Astrocyte (in vitro differentiated cells and primary cell): Measurements from ENCODE around the gene KCNH6. TPM values are rescaled to one million over a fixed set of nuclear protein-coding genes. Genes with fewer than 3 reads are reported as not detected.

Experiments used
- DNase-seq: peaks from one replicate; pipeline ENCODE4 v3.0.0-alpha.2; 2010; ENCODE audit warnings: low read depth
- FAIRE-seq: peaks from 2 replicates; lab custom pipeline; 2011; peaks lifted over from hg19 to GRCh38; lab: Jason Lieb, UNC
- H2AFZ ChIP-seq: 2 replicates; pipeline ENCODE4 v1.6.0; 2012; ENCODE audit warnings: low read depth, low read length, inconsistent platforms
- H3K27ac ChIP-seq: 2 replicates; pipeline ENCODE4 v1.5.1; 2011; ENCODE audit warnings: low read depth, low read length, inconsistent platforms
- H3K27me3 ChIP-seq: 2 replicates; pipeline ENCODE4 v1.6.0; 2011; ENCODE audit warnings: low read length, inconsistent platforms; ENCODE audit not compliant: insufficient read depth
- H3K36me3 ChIP-seq: 2 replicates; pipeline ENCODE4 v1.5.1; 2011; ENCODE audit warnings: low read length, inconsistent platforms; ENCODE audit not compliant: insufficient read depth
- H3K4me1 ChIP-seq: 2 replicates; pipeline ENCODE4 v1.5.1; 2011; ENCODE audit warnings: low read length, inconsistent platforms; ENCODE audit not compliant: insufficient read depth
- H3K4me2 ChIP-seq: 2 replicates; pipeline ENCODE4 v1.6.0; 2012; ENCODE audit warnings: low read length, inconsistent platforms
- H3K4me3 ChIP-seq: 2 replicates; pipeline ENCODE4 v1.5.1; 2011; ENCODE audit warnings: low read depth, mild to moderate bottlenecking, low read length, inconsistent platforms; ENCODE audit not compliant: insufficient read depth
- H3K79me2 ChIP-seq: 2 replicates; pipeline ENCODE4 v1.6.0; 2012; ENCODE audit warnings: mild to moderate bottlenecking, low read length, inconsistent platforms; ENCODE audit not compliant: insufficient read depth
- H3K9ac ChIP-seq: 2 replicates; pipeline ENCODE4 v1.6.0; 2012; ENCODE audit warnings: mild to moderate bottlenecking, low read length, inconsistent platforms
- H3K9me3 ChIP-seq: 2 replicates; pipeline ENCODE4 v1.5.1; 2012; ENCODE audit warnings: low read depth, mild to moderate bottlenecking, low read length, inconsistent platforms; ENCODE audit not compliant: insufficient read depth
- H4K20me1 ChIP-seq: 2 replicates; pipeline ENCODE4 v1.6.0; 2012; ENCODE audit warnings: low read length, inconsistent platforms; ENCODE audit not compliant: insufficient read depth
- H3K27ac Mint-ChIP-seq: one replicate; pipeline ENCODE4 v1.8.0; 2021; ENCODE audit warnings: mild to moderate bottlenecking, mixed read lengths; ENCODE audit not compliant: unreplicated experiment
- H3K27me3 Mint-ChIP-seq: one replicate; pipeline ENCODE4 v1.8.0; 2021; ENCODE audit warnings: low read depth, mixed read lengths; ENCODE audit not compliant: unreplicated experiment
- H3K36me3 Mint-ChIP-seq: one replicate; pipeline ENCODE4 v1.8.0; 2021; ENCODE audit warnings: low read depth, mixed read lengths; ENCODE audit not compliant: unreplicated experiment
- H3K4me1 Mint-ChIP-seq: one replicate; pipeline ENCODE4 v1.8.0; 2021; ENCODE audit warnings: low read depth, mixed read lengths; ENCODE audit not compliant: unreplicated experiment
- H3K4me3 Mint-ChIP-seq: one replicate; pipeline ENCODE4 v1.8.0; 2021; ENCODE audit warnings: mild to moderate bottlenecking, moderate library complexity, mixed read lengths; ENCODE audit not compliant: unreplicated experiment
- H3K9me3 Mint-ChIP-seq: one replicate; pipeline ENCODE4 v1.8.0; 2021; ENCODE audit warnings: mild to moderate bottlenecking, mixed read lengths; ENCODE audit not compliant: unreplicated experiment
- CTCF ChIP-seq: IDR thresholded peaks from 2 replicates; pipeline ENCODE4 v1.5.1; 2011; ENCODE audit warnings: low read depth, mild to moderate bottlenecking, inconsistent platforms, low read length, moderate library complexity; ENCODE audit not compliant: insufficient read depth
- EZH2 ChIP-seq: IDR thresholded peaks from 2 replicates; pipeline ENCODE4 v1.6.1; 2012; ENCODE audit warnings: mild to moderate bottlenecking, low read length, inconsistent platforms; ENCODE audit not compliant: insufficient read depth
- total RNA-seq: library from RNA; stranded (reverse); gene quantifications from 2 replicates; pipeline ENCODE4 v1.2.1, GENCODE V29; 2021

KCNH6 gene
- total RNA-seq, 1 donor from 2014 or later: not detected

- Histone ChIP-seq H4K20me1 (no peaks in the 10 kb centered on the region), H3K9me3 (no peaks in the 10 kb centered on the region), H3K4me2 (no peak overlapping the region), H3K4me3 (no peak overlapping the region), H3K9ac (no peak overlapping the region), H3K27ac (no peak overlapping the region), H3K36me3 (no peaks in the 10 kb centered on the region), H3K4me1 (no peaks in the 10 kb centered on the region), H2AFZ (no peak overlapping the region), H3K27me3 (peaks cover 14% of the 10 kb centered on the region), H3K79me2 (no peaks in the 10 kb centered on the region)
- TF ChIP-seq EZH2 (no peak), CTCF (no peak)
- no peak for FAIRE-seq
- H3K27ac Mint-ChIP-seq: no peak overlapping the region
- H3K9me3 Mint-ChIP-seq: no peaks in the 10 kb centered on the region
- peaks cover 50% of the 10 kb centered on the region for H3K27me3 Mint-ChIP-seq
- H3K36me3 Mint-ChIP-seq: peaks cover 6% of the 10 kb centered on the region
- H3K4me3 Mint-ChIP-seq: no peak overlapping the region
- H3K4me1 Mint-ChIP-seq: peaks cover 4% of the 10 kb centered on the region
- DNase-seq: no peak
These were observed 29.7 kb upstream of the KCNH6 start for GRCh38 chr17:63493411-63493810.

- TF ChIP-seq EZH2: no peak
- TF ChIP-seq CTCF: no peak
- H4K20me1 ChIP-seq: no peaks in the 10 kb centered on the region
- DNase-seq (no peak), FAIRE-seq (no peak)
- H3K4me1 ChIP-seq: no peaks in the 10 kb centered on the region
- Mint-ChIP-seq H3K36me3 (peaks cover 3% of the 10 kb centered on the region), H3K27ac (no peak overlapping the region), H3K9me3 (no peaks in the 10 kb centered on the region), H3K27me3 (peaks cover 44% of the 10 kb centered on the region), H3K4me1 (peaks cover 7% of the 10 kb centered on the region), H3K4me3 (no peak overlapping the region)
- H3K9me3 ChIP-seq: no peaks in the 10 kb centered on the region
- H3K4me3 ChIP-seq: no peak overlapping the region
- H3K36me3 ChIP-seq: no peaks in the 10 kb centered on the region
- no peak overlapping the region for H3K4me2 ChIP-seq
- H2AFZ ChIP-seq: no peak overlapping the region
- H3K27me3 ChIP-seq: peaks cover 14% of the 10 kb centered on the region
- H3K9ac ChIP-seq: no peak overlapping the region
- no peaks in the 10 kb centered on the region for H3K79me2 ChIP-seq
- no peak overlapping the region for H3K27ac ChIP-seq
These were observed 28.7 kb upstream of the KCNH6 start for GRCh38 chr17:63494300-63494928.

GRCh38 chr17:63495491-63495890 is 27.7 kb upstream of the KCNH6 start:
- no peaks in the 10 kb centered on the region for H3K9me3 ChIP-seq
- TF ChIP-seq CTCF (no peak), EZH2 (no peak)
- no peak overlapping the region for H3K27ac Mint-ChIP-seq
- no peaks in the 10 kb centered on the region for H4K20me1 ChIP-seq
- peaks cover 2% of the 10 kb centered on the region for H3K36me3 Mint-ChIP-seq
- peaks cover 40% of the 10 kb centered on the region for H3K27me3 Mint-ChIP-seq
- no peak overlapping the region for H3K4me3 Mint-ChIP-seq
- no peak for DNase-seq
- no peaks in the 10 kb centered on the region for H3K36me3 ChIP-seq
- H3K4me1 Mint-ChIP-seq: peaks cover 7% of the 10 kb centered on the region
- no peak overlapping the region for H2AFZ ChIP-seq
- H3K4me1 ChIP-seq: no peaks in the 10 kb centered on the region
- H3K4me2 ChIP-seq: no peak overlapping the region
- H3K79me2 ChIP-seq: no peaks in the 10 kb centered on the region
- no peak overlapping the region for H3K27ac ChIP-seq
- H3K9me3 Mint-ChIP-seq: no peaks in the 10 kb centered on the region
- peaks cover 10% of the 10 kb centered on the region for H3K27me3 ChIP-seq
- no peak overlapping the region for H3K4me3 ChIP-seq
- no peak for FAIRE-seq
- no peak overlapping the region for H3K9ac ChIP-seq
